Right atrium auricular region (tissue), 2 donors: Measurements from ENCODE around the gene AP2A2. TPM values are rescaled to one million over a fixed set of nuclear protein-coding genes. Genes with fewer than 3 reads are reported as not detected.

Source experiments
- DNase-seq: peaks from one replicate; pipeline ENCODE4 v3.0.0-alpha.2; 2019; ENCODE audit warnings: low spot score
- H3K27ac ChIP-seq, 2 donors: fragments of 200-600 bp; sonication (generic); 1 replicate in 1 of 2; 2 replicates in 1 of 2; pipeline ENCODE4 v1.5.1; 2016 to 2019
- H3K27me3 ChIP-seq, 2 donors: fragments of 200-600 bp; sonication (generic); one replicate each; pipeline versions ENCODE4 v1.5.1 to v1.6.0; 2017 to 2019
- H3K36me3 ChIP-seq: fragments of 200-600 bp; sonication (generic); one replicate; pipeline ENCODE4 v1.5.1; 2016
- H3K4me1 ChIP-seq, 2 donors: fragments of 200-600 bp; sonication (generic); one replicate each; pipeline versions ENCODE4 v1.5.1 to v1.6.0; 2017 to 2019
- H3K4me3 ChIP-seq, 2 donors: fragments of 200-600 bp; sonication (generic); 1 replicate in 1 of 2; 2 replicates in 1 of 2; pipeline ENCODE4 v1.5.1; 2017 to 2019; ENCODE audit warnings: mild to moderate bottlenecking in 1 of 2, moderate library complexity in 1 of 2
- H3K9me3 ChIP-seq, 2 donors: fragments of 200-600 bp; sonication (generic); one replicate each; pipeline ENCODE4 v1.5.1; 2019
- total RNA-seq, 2 donors: library from RNA; depleted of rRNA; stranded (reverse); fragments of >200 nt; gene quantifications; one replicate each; pipeline ENCODE4 v1.1.0, GENCODE V29; 2016
- TF ChIP-seq, protein P1 (sequence below), 2 donors: fragments of 200-600 bp; sonication (generic); IDR thresholded peaks; one replicate each; pipeline ENCODE4 v1.5.1; 2019; ENCODE audit warnings: antibody characterized with exemption in 2 of 2

The AP2A2 gene
- total RNA-seq, 2 donors from 2014 or later = 28.8 to 41.7 TPM

DNA sequence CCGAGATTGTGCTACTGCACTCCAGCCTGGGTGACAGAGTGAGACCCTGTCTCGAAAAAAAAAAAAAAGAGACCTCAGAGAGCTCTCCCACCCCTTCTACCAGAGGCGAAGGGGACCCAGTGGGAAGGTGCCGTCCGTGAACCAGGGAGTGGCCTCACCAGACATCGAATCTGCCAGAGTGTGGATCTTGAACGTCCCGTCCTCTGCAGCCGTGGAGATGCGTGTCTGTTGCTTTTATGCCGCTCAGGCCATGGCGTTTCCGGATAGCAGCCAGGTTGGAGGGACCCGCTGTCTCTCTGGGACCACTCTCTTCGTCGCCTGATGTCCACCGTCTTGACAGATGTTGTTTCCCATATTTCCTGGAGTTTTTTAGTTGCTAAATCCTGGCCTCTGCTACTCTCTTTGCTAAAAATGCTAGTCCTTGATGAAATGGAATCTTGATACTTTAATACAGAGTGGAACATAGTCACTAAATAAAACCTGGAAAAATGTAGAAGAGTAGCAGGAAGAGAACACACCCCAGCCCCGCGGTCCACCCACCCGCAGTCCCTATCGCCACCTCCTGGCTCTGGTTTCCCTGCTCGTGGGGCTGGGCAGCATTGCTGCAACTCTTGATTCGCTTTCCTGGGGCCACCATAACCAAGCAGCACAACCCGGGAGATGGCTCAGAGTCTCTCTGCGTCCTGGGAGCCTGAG is 122.9 kb downstream of the AP2A2 start:
- no peaks in the 10 kb centered on the region for H3K9me3 ChIP-seq

GRCh38 chr11:1049071-1049405 is 123.4 kb downstream of the AP2A2 start:
- TF ChIP-seq, protein P1, sequence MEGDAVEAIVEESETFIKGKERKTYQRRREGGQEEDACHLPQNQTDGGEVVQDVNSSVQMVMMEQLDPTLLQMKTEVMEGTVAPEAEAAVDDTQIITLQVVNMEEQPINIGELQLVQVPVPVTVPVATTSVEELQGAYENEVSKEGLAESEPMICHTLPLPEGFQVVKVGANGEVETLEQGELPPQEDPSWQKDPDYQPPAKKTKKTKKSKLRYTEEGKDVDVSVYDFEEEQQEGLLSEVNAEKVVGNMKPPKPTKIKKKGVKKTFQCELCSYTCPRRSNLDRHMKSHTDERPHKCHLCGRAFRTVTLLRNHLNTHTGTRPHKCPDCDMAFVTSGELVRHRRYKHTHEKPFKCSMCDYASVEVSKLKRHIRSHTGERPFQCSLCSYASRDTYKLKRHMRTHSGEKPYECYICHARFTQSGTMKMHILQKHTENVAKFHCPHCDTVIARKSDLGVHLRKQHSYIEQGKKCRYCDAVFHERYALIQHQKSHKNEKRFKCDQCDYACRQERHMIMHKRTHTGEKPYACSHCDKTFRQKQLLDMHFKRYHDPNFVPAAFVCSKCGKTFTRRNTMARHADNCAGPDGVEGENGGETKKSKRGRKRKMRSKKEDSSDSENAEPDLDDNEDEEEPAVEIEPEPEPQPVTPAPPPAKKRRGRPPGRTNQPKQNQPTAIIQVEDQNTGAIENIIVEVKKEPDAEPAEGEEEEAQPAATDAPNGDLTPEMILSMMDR (IDR thresholded peaks at IDR 0.05) = no peak
- H3K9me3 ChIP-seq = no peaks in the 10 kb centered on the region
- no peak overlapping the region for H3K4me3 ChIP-seq
- no peaks in the 10 kb centered on the region for H3K36me3 ChIP-seq
- DNase-seq = no peak
- H3K27me3 ChIP-seq = no peaks in the 10 kb centered on the region
- H3K4me1 ChIP-seq = peaks cover 0 to 15% of the 10 kb centered on the region in 2 donors
- no peak overlapping the region for H3K27ac ChIP-seq

More for the DNA sequence above, 122.9 kb downstream of the AP2A2 start:
- no peak overlapping the region for H3K4me3 ChIP-seq
- H3K27me3 ChIP-seq = no peaks in the 10 kb centered on the region
- TF ChIP-seq, protein P1 (IDR thresholded peaks at IDR 0.05) = no peak
- no peak overlapping the region for H3K27ac ChIP-seq
- H3K4me1 ChIP-seq = peaks cover 0 to 10% of the 10 kb centered on the region in 2 donors
- DNase-seq = no peak
- H3K36me3 ChIP-seq = no peaks in the 10 kb centered on the region

DNA sequence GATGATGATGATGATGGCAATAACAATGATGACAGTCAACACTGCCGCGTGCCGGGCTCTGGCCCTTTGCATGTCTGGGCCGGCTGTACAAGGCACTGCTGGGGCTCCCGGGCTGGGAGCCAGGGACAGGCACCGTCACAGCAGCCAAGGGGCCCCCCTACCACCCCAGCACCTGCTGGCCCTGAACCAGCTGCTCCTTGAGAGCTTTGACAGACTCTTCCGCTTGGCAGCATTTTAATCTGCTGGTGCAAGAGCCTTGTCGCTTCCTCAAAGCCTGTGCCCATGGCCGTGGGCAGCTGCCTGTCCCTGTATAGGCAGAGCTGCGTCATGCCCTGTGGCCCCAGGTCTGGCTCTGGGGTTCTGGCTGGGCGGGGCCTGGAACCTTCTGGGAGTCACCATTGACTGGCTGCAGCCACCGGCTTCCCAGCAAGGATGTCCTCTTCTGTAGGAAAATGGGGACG is 123.8 kb downstream of the AP2A2 start:
- Histone ChIP-seq H3K4me1 (peaks cover 0 to 19% of the 10 kb centered on the region in 2 donors), H3K27me3 (no peaks in the 10 kb centered on the region), H3K27ac (no peak overlapping the region), H3K9me3 (no peaks in the 10 kb centered on the region), H3K4me3 (no peak overlapping the region), H3K36me3 (no peaks in the 10 kb centered on the region)
- no peak for DNase-seq
- TF ChIP-seq, protein P1 (IDR thresholded peaks at IDR 0.05) = no peak

GRCh38 chr11:1049911-1050580 is 124.4 kb downstream of the AP2A2 start:
- TF ChIP-seq, protein P1 (IDR thresholded peaks at IDR 0.05) = no peak
- H3K27me3 ChIP-seq = no peaks in the 10 kb centered on the region
- no peak overlapping the region for H3K4me3 ChIP-seq
- no peak for DNase-seq
- H3K9me3 ChIP-seq = no peaks in the 10 kb centered on the region
- H3K27ac ChIP-seq = no peak overlapping the region
- no peaks in the 10 kb centered on the region for H3K36me3 ChIP-seq
- H3K4me1 ChIP-seq = peaks cover 0 to 22% of the 10 kb centered on the region in 2 donors

DNA sequence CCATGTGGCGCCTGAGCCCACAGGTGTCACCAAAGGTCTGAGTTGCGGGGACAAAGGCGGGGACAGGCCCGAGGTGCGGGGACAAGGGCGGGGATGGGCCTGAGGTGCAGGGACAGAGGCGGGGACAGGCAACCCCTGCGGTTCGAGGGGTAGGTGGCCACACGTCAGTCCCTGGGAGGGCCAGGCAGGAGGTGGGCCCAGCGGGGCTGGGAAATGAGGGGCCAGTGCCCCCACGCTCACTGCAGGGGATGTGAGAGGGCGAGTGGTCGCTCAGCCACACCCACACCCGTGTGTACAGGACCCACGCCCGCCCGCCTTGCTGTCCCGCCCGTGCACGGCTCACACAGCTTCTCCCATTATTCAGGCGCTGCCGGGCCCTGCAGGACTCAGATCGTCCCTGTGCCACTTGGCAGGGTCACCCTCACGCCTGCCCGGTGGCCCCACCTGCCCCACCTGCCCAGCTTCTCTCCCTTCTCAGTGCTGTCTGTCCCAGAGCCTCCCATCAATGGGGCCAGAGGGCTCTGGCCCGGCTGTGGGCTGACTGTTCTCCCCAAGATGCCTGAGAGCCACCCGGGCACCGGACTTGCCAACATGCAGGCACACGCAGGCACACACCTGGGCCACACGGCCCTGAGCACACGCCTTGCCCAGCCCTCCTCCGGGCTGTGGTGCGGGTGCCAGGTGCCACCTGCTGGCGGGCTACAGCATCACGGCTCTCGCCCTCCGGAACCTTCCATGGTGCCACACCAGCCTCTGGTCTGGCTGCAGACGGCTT is 125.1 kb downstream of the AP2A2 start:
- Histone ChIP-seq H3K4me1 (peaks cover 0 to 22% of the 10 kb centered on the region in 2 donors), H3K9me3 (no peaks in the 10 kb centered on the region), H3K27ac (no peak overlapping the region), H3K36me3 (no peaks in the 10 kb centered on the region), H3K4me3 (no peak overlapping the region), H3K27me3 (no peaks in the 10 kb centered on the region)
- TF ChIP-seq, protein P1 (IDR thresholded peaks at IDR 0.05) = peak; percentile 70 to 90
- no peak for DNase-seq
